Glomerular endothelial cell (primary cell): ENCODE measurements around the gene PTER. TPM values are rescaled to one million over a fixed set of nuclear protein-coding genes. Genes with fewer than 3 reads are reported as not detected.

Experiments
- DNase-seq: peaks from one replicate; pipeline ENCODE4 v3.0.0-alpha.2; 2011; ENCODE audit warnings: low read depth, low spot score; ENCODE audit errors: extremely low read depth
- total RNA-seq: library from RNA; depleted of rRNA; stranded (reverse); fragments of >200 nt; gene quantifications from 2 replicates; pipeline ENCODE4 v1.2.3, GENCODE V29; 2015

PTER gene
- total RNA-seq, 1 donor from 2014 or later = 2.3 TPM

- no peak for DNase-seq
Observed at GRCh38 chr10:16529853-16530252, 93.0 kb downstream of the PTER start.

GRCh38 chr10:16536155-16536554, 99.3 kb downstream of the PTER start:
- DNase-seq = no peak

- no peak for DNase-seq
Observed at GRCh38 chr10:16544099-16544498, 107.3 kb downstream of the PTER start.

- no peak for DNase-seq
Observed at GRCh38 chr10:16544591-16544990, 107.8 kb downstream of the PTER start.

GRCh38 chr10:16545116-16545736, 108.4 kb downstream of the PTER start:
- peak; percentile 14 for DNase-seq

GRCh38 chr10:16547973-16548372, 111.2 kb downstream of the PTER start:
- DNase-seq = no peak

DNA sequence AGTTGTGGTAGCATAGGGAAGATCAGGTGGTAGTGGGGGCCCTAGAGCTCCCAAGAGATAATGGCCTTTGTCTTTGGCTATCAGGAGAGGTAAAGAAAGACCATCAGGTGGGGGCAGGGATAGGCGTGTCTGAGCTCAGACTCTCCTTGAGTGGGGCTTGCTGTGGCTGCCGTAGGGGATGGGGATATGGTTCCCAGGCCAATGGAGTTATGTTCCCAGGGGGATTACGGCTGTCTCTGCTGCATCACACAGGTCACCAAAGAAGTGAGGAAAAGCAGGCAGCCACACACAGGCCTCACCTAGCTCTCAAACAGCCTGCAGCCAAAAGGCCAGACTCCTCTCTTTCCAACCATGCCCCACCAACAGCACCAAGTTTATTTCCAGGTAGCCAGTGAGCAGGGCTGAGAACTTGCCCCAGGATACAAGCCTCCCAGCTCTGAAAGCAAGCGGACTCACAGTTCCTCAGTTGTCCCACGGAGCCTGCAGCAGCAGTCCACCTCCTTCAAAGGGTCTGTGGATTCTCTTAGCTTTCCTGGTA, 122.5 kb downstream of the PTER start:
- DNase-seq = no peak

DNA sequence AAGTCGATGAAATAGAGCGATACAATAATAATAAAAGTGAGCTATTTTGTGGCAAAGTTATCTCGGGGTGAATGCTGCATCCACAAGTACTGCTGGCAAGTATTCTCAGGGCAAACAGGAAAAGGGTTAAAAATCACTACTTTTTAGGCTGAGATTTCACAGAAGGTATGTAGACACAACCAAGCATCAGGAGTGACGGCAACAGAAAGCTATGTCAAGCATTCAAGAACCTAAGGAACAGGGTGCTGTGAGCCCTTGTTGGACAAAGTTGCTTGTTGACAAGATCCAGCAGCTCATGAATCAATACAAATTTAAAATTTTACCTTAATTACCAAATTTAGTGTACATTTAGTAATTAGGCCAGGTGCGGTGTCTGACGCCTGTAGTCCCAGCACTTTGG, 126.1 kb downstream of the PTER start:
- DNase-seq = no peak

Other genes starting within 250 kb of the PTER start
- 0.35 and 0.39 TPM in 2 replicates for gene C1QL3, start 84.9 kb downstream of the PTER start, total RNA-seq